A549 treated with GW870086 at 1 μM for 4 hours (cell line): Measurements from ENCODE around the gene SLC2A3. TPM values are rescaled to one million over a fixed set of nuclear protein-coding genes. Genes with fewer than 3 reads are reported as not detected.

Source experiments
- total RNA-seq: library from RNA; stranded (reverse); fragments of 200-300 nt; extraction: Qiagen RNA extraction; gene quantifications from 5 replicates; pipeline ENCODE4 v1.2.3, GENCODE V29; 2022; ENCODE audit warnings: low read depth

Gene SLC2A3
- total RNA-seq, result 3.2 to 3.7 TPM (median 3.2 TPM) in 5 replicates

GRCh38 chr12:7935590-7936581, at the start of gene SLC2A3:
TSS of gene SLC2A3 (minus strand) at chr12:7936187. CDS start at chr12:7936034, 153 bp downstream.

GRCh38 chr12:7872566-7873319, 63.2 kb downstream of the SLC2A3 start, which contains the start of gene SLC2A14:
TSS of gene SLC2A14 (minus strand) at chr12:7872915. CDS start at chr12:7869880, 3,035 bp downstream.

Other genes with a start within 250 kb of the SLC2A3 start
- gene GDF3, start 240.4 kb downstream of the SLC2A3 start, total RNA-seq, result not detected in 5 replicates
- gene DPPA3, start 224.8 kb downstream of the SLC2A3 start, total RNA-seq, result not detected in 5 replicates
- gene CLEC4C, start 188.8 kb downstream of the SLC2A3 start, total RNA-seq, result not detected in 5 replicates
- gene NANOGNB, start 171.0 kb downstream of the SLC2A3 start, total RNA-seq, result not detected in 5 replicates
- gene NANOG, start 146.8 kb downstream of the SLC2A3 start, total RNA-seq, result not detected in 5 replicates
- 0.09 TPM in 1 of 5 replicates, not detected in the others for gene SLC2A14, start 63.3 kb downstream of the SLC2A3 start, total RNA-seq
- gene FOXJ2, start 96.5 kb upstream of the SLC2A3 start, total RNA-seq, result 7.5 to 9.5 TPM (median 9.1 TPM) in 5 replicates
- not detected in 5 replicates for gene C3AR1, start 130.2 kb upstream of the SLC2A3 start, total RNA-seq
- gene NECAP1, start 146.1 kb upstream of the SLC2A3 start, total RNA-seq, result 10.7 to 16.3 TPM (median 13.4 TPM) in 5 replicates
- gene CLEC4A, start 187.4 kb upstream of the SLC2A3 start, total RNA-seq, result 0.19 to 0.38 TPM in 2 of 5 replicates, not detected in the others
- not detected in 5 replicates for gene ZNF705A, start 220.8 kb upstream of the SLC2A3 start, total RNA-seq